SIG-M5 (cell line): ENCODE data around the gene RGS9BP.
"Not testable (repeated sequence)": the region's sequence is repeated elsewhere in the genome, so short reads cannot be mapped to it uniquely, and the experiment has no call there.

Experiments used
- DNase-seq: peaks from one replicate; lab custom pipeline; 2025; lab: John Stamatoyannopoulos, UW

RGS9BP gene

DNA sequence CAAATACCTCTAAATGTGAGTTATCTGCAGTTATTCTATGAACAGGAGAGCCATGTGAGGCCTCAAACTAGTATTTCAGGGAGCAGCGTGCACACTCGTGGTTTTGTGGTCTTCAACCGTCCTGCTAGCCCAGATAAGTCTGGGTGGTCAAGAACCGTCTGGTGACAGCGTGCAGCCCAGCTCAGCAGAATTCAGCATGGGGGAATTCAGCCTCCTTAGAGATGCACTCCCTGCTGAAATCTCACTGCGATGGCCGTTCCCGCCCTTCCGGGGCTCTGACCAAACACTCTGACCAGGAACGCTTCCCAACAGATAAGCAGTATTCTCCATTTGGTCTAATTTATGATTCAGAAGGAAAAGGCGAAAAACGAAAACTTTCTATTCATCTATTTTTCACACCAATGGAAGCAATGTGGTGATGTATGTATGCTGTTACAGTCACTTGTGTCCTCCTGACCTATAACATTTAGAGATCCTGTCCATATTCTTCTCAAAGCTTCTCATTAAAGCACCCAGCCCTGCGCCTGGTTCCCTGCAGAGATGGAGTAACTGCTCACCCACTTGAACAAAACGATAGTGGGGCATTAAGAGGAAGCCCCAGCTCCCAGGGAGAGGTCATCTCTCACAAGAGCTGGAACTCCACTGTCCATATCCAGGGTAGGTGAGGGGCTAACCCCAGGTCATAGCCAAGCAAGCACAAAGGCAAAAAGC is 3.6 kb upstream of the RGS9BP start:
- no peak for DNase-seq

DNA sequence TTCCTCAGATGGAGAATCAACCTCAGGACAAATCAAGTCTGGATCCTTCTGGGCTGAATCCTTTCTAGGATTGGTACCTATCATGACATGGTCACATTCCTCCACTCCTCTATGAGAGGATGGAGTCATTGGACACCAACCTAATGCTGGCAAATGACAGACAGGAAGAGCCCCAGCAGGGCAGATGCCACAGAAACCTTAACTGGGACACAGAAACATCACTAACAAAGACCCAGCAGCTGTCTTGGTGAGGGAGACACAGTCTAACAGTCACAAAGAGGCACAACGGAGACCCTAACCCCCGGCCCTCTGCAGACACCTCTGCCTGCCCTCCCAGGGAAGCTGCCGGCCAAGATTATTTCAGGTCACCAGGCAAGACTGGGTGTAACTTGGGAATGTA is 2.8 kb upstream of the RGS9BP start:
- no peak for DNase-seq

DNA sequence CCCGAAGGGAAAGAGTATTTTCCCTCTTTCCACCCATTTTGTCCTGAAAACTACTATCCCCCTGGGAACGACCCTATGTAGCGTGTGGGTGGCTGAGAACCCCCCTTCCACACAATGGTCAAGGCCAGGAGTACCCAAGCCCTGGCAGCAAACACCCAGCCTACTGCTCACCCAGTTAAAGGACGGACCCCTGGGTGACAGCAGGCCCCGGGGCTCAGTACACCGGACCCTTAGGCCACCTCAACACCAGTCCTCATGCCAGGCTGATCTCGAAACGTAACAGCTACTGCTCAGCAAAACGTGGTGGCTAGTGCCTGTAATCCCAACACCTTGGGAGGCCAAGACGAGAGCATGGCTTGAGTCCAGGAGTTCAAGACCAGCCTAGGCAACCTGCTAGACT is 2.1 kb upstream of the RGS9BP start:
- no peak for DNase-seq

DNA sequence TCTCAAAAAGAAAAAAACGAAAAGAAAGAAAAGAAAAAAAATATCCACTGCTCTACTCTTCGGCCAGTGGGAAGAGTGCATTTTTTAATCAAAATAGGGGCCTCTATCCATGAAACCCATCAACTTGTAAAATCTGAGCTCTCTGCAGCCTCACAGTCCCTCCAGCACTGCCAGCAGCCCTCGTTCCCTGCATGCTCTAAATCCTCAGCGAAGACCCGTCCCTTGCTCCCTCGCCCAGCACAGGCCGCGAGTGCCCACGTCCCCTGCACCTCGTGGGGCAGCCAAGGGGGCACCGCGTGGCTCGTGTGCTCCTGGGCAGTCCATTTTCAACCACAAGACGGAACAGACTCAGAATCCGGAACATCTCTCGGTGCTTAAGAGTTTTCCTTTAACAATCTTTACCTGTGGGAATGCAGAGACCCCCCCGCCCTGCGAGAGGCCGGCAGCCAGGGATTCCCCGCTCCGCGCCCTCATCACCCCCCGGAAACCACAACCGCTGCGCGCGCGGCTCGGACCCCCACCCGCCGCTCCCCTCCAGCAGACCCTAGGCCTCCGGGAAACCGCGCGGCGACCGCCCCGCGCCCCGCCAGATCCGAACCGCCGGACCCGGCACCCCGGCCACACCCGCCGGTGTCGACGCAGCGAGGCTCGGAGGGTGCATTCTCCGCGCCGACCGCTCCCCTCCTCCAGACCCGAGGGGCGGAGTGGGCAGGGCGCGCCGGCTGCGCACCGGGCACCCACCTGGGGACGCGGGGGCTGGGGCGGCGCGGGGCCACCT is 1.3 kb upstream of the RGS9BP start:
- DNase-seq: no peak

DNA sequence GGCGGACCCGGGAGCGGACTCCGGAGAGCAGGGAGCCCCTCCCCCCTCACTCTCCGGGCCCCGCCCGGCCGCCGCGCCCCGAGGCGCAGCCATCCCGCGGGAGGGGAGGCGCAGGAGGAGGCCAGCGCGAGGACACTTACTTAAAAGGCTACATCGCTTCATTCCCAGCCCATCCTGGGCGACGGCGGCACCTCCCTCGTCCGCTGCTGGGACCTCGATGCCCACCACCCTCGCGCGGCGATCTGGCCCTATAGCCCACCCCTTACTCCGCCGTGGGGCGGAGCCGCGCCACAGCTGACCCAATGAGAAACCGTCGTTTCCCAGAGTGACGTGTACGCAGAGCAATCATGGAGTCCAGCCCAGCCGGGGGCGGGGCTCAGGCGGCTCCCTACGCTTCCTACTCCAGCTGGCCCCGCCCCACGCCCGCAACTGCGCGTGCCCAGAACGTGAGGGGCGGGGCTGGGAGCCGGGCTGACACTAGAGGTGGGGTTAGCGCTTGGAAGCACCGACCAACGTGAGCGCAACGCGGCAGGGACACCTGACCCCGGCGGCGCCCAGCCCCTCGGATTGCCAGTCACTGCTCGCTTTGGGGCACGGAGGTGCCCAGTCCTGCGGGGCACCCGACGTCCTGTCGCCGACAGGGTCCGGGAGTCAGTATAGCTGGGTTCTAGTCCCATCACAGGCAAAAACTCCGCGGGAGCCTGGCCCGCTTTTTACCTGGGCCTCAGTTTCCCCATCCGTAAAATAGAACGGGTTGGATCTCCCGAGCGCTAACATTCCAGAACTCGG is 523 bp upstream of the RGS9BP start, which contains the start of gene ANKRD27:
Gene ANKRD27 (minus strand): TSS at position 250 of the 789 bp plus-strand sequence. CDS start 16,165 bp downstream, outside the sequence.
- DNase-seq: peak; percentile 65

DNA sequence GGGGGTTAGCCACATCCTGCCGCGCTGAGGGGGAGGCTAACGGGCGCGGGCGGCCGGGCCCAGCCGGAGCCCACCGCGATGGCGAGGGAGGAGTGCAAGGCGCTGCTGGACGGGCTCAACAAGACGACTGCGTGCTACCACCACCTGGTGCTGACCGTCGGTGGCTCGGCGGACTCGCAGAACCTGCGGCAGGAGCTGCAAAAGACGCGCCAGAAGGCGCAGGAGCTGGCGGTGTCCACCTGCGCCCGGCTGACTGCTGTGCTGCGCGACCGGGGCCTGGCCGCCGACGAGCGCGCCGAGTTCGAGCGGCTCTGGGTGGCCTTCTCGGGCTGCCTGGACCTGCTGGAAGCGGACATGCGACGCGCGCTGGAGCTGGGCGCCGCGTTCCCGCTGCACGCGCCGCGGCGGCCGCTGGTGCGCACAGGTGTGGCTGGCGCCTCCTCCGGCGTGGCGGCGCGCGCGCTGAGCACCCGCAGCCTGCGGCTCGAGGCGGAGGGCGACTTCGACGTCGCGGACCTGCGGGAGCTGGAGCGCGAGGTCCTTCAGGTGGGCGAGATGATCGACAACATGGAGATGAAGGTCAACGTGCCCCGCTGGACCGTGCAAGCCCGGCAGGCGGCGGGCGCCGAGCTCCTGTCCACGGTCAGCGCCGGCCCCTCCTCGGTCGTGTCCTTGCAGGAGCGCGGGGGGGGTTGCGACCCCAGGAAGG is 692 bp downstream of the RGS9BP start:
- DNase-seq: no peak

DNA sequence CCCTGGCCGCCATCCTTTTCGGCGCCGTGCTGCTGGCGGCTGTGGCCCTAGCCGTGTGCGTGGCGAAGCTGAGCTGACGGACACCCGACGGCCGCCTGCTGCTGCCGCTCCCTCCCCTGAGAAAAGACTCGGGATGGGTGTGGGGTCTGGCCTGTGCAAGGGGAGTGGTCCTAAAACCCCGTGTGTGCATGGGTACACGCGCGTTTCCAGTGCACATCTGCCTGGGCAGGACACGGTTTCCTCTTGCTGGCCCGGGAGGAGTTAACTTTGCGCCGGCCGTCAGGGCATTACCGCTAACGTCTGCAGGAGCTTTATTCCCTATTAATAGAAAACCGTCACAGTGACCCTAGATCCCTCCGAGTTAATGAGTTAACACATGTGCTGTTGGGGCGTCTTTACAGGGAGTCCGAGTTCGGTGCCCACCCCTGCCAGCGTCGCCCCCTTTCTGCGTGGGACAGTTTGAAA is 1.3 kb downstream of the RGS9BP start:
- no peak for DNase-seq

DNA sequence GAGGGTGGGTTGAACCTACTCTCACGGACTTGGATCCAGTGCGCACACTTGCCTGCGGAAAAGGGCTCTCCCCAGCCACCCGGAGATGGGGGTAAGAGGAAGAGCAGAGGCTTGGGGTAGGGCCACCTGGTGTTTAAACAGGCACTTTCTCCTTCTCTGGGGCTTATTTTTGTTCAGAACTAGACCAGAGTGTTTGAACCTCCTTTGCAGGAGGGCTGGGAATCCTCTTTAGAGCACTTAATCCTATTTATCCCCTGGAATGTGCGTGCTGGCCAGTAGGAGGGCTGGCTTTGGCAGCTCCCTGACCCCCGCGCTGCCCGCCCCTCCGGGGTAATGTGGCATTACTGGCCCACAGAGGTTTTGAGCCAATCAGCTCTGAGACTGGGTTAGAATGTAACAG is 2.0 kb downstream of the RGS9BP start:
- no peak for DNase-seq

DNA sequence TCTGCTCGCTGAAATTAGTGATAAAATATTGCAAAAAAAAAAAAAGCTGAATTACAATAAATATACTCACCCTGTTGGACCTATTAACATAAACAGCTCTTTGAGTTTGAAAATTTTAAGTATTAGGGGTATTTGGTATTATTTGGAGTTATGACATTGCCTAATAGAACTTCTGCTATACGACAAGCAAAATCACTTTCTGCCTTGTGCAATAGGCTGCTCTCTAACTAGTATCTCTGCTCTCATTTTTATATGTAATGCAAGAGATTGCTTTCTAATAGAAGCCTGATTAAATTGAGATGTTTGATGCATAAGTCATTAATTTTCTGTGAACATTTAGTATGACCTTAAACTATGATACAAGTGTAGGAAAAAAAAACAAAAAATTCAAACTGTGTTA is 5.3 kb downstream of the RGS9BP start:
- DNase-seq: no peak

DNA sequence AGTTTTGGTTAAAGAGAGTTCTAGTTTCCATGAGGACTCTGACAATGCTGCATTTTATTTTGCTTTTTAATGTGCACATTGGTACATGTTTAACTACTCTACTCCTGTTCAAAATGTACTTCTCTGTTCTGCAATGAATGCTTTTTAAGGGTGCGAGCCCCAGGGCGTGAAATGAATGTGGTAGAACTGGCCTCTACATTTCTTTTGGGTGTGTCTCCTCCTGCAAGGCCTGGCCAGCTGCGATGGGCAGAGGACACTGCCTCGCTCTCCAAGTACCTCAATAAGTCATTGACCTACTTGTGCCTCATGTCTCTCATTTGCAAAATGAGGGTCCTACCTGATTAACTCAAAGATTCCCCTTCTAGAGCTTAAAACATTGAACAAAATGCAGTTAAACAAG is 6.7 kb downstream of the RGS9BP start:
- no peak for DNase-seq

DNA sequence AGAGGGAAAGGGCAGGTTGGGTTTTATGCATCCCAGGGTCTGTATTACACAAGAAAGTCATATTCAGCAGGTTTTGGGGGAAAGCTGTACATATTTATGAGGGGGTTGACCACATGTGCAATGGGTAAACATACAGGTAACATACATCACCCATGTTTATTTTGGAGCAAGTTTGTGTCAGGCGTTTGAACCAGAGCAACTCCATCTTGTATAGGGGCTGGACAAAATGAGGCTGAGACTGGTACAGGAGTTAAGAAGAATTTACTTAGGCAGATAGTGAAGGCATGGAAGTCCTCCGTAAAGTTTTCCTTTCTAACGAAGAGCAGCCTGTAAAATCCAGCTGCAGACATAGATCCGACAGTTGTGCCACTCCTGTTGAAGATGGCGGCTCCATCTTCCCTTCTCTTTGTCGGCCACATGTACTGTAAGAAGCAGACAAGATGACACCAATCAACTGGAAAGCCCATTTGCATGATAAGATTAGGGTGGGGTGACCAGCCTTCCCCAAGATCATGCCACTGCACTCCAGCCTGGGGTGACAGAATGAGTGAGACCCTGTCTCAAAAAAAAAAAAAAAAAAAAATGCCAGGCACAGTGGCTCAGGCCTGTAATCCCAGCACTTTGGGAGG is 11.3 kb downstream of the RGS9BP start:
- no peak for DNase-seq

DNA sequence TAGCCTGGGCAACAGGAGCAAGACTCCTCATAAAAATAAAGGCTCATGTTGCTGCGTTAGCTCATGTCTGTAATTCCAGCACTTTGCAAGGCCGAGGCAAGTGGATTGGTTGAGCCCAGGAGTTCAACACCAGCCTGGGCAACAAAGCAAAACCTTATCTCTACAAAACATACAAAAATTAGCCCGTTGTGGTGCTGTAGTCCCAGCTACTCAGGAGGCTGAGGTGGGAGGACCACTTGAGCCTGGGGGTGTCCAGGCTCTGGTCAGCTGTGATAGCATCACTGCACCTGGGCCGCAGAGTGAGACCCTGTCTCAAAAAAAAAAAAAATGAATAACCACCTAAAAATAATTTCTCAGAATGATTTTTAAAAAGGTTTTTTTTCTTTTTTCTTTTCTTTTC is 12.0 kb downstream of the RGS9BP start:
- no peak for DNase-seq

DNA sequence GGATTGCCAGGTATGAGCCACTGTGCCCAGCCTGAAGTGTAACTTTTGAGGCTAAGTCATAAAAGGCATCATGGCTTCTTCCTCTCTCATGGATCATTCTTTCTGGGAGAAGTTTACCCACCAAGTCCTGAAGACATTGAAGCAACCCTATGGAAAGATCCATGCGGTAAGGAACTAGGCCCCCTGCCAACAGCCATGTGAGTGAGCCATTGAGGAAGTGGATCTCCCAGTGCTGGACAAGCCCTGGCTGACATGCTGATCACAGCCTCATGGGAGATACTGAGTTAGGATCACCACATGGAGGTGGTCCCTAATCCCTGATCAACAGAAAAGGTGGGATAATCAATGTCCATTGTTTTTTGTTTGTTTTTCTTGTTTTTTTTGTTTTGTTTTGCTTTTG is 12.7 kb downstream of the RGS9BP start:
- no peak for DNase-seq

DNA sequence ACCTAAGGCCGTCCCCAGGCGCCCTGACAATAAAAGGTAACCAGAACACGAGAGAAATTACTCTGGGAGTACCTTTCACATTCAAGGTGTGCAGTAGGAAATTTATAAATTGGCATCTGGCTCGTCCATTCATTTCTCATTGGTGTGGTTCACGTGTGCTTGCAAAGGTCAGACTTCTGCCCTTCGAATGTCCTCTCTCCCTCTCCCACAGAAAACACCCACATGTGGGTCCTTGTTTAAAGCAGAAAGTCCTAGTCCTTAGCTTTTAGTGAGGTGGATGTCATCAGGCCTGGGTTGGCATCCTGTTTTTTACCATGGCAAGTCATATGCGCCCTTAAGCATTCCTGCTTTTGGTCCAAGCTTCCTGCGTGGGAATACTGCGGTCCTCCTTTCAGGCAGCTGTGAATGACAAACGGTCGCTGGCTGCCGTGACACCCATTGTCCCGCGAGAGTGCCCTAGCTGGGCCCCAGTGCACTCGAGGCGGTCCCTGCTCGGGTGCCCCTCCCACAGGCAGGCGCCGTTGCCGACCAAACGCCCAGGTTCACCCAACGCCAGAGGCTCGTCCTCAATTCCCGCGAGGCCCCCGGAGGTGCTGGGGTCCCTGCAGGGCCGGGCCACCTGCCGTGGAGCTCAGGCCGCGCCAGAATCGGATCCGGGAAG is 15.8 kb downstream of the RGS9BP start, which contains the start of gene NUDT19:
Gene NUDT19 (plus strand): TSS at position 531 of the 661 bp plus-strand sequence. CDS start 140 bp downstream, outside the sequence.
- DNase-seq: no peak

DNA sequence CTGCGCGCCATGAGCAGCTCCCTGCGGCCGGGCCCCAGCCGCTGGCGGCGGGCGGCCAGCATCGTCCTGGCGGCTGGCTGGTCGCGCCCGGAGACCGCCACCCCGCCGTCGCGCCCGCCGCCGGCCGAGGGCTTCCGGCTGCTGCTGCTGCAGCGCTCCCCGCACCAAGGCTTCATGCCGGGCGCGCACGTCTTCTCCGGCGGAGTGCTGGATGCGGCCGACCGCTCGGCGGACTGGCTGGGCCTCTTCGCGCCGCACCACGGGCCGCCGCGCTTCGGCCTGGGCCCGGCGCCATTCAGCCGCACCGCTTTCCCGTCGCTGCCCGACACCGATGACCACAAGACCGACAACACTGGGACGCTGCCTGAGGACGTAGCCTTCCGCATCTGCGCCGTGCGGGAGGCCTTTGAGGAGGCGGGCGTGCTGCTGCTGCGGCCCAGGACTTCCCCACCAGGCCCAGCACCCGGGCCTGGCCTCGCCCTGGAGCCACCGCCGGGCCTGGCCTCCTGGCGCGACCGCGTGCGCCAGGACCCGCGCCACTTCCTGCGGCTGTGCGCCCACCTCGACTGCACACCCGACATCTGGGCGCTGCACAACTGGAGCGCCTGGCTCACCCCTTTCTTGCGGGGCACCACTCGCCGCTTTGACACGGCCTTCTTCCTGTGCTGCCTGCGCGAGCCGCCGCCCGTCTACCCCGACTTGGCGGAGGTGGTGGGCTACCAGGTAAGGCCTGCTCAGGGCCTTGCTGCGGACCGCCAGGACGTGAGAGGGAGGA is 16.5 kb downstream of the RGS9BP start:
- no peak for DNase-seq

DNA sequence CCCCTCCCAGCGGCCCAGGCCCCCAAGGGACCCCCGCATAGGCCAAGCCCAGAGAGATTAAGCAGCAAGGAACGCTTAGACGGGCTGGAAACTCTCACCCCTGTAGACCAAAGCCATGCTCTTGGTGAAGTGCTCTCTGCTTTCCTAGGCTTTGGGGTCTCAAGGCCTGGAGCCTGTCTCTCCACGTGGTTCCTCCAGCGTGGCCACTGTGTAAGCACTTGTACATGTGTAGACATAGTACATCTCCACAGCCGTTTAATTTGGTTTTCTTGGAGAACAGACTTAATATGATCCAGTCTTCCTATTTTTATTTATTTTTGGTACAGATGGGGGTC is 17.0 kb downstream of the RGS9BP start:
- DNase-seq: no peak

DNA sequence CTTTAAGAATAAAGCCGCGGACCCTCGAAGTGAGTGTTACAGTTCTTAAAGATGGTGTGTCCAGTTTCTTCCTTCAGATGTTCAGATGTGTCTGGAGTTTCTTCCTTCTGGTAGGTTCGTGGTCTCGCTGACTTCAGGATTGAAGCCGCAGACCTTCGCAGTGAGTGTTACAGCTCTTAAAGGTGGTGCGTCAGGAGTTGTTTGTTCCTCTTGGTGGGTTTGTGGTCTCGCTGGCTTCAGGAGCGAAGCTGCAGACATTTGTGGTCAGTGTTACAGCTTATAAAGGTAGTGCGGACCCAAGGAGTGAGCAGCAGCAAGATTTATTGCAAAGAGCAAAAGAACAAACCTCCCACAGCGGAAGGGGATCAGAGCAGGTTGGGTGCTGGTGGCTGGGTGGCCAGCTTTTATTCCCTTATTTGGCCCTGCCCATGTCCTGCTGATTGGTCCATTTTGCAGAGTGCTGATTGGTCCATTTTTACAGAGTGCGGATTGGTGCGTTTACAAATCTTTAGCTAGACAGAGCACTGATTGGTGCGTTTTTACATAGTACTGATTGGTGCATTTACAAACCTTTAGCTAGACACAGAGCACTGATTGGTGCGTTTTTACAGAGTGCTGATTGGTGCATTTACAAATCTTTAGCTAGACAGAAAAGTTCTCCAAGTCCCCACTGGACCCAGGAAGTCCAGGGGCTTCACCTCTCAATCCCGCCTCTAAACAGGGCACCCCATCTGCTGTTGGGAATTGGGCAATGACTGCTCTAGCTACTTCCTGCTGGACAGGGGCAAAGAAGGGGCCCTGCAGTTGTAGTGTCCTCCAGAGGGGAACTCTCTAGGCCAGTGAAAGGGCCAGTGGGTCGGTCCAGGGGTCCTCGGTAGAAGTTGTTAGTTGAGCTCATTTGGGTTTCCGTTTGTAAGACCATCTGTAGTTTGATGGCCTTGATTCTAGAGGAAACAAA is 17.8 kb downstream of the RGS9BP start:
- not testable (repeated sequence) for DNase-seq

DNA sequence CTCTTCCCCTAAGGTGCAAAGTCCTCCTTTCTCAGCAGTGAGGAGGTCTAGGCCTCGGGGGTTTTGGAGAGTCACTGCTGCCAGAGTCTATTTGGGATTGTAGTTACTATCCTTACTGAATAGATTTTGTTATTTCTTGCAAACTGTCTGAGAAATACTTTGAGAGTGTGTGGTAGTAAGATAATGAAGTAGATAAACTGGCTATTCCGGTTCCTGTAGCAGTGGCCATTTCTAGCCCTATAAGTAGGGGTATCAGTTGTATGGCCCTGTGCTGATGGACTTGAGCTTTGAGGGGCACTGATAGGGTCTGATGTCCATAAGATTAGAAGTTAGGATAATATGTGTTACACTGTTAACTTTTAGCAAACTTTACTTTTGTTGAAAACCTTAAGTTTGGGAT is 18.7 kb downstream of the RGS9BP start:
- DNase-seq: not testable (repeated sequence)

DNA sequence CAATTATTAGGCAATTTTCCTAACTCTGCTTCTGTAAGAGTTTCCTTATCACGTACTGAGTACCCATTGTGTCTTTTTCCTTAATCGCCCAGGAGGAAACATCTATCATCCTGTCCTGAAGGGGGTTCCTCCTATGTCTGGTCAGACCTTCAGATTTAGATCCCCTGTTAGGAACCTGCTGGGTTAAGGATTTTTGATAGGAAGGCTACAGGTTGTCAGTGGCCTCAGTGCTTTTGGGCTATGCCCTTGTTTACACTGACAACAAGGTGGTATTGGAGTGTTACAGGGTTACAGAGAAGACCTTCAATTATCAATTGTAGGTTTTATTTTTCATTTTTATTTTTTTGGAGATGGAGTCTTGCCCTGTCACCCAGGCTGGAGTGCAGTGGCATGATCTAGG is 19.2 kb downstream of the RGS9BP start:
- DNase-seq: not testable (repeated sequence)
